GM12873 (cell line): ENCODE data around the gene LNX2.

ENCODE experiments used
- CTCF ChIP-seq: IDR thresholded peaks from 2 replicates; pipeline ENCODE4 v1.5.1; 2012; ENCODE audit warnings: low read depth, mild to moderate bottlenecking, moderate library complexity, low read length, control low read depth; ENCODE audit not compliant: insufficient read depth; ENCODE audit errors: missing control alignments

Gene LNX2

GRCh38 chr13:27631665-27632064 lies 11.3 kb upstream of the LNX2 start:
- no peak for TF ChIP-seq CTCF

- TF ChIP-seq CTCF = no peak
Measured at GRCh38 chr13:27631156-27631555, 10.8 kb upstream of the LNX2 start.

- TF ChIP-seq CTCF = no peak
Measured at GRCh38 chr13:27628081-27628480, 7.8 kb upstream of the LNX2 start.

- TF ChIP-seq CTCF = no peak
Measured at GRCh38 chr13:27627380-27627779, 7.1 kb upstream of the LNX2 start.

- no peak for TF ChIP-seq CTCF
Measured at GRCh38 chr13:27625839-27626238, 5.5 kb upstream of the LNX2 start.

- TF ChIP-seq CTCF = no peak
Measured at GRCh38 chr13:27624071-27624470, 3.7 kb upstream of the LNX2 start.

- TF ChIP-seq CTCF = no peak
Measured at GRCh38 chr13:27622881-27623280, 2.6 kb upstream of the LNX2 start.
